Fibroblast of lung (primary cell): ENCODE results near the gene ACOT8. TPM values are rescaled to one million over a fixed set of nuclear protein-coding genes. Genes with fewer than 3 reads are reported as not detected.

Source experiments
- DNase-seq, 2 donors: peaks; one replicate each; pipeline versions ENCODE4 v3.0.0 to v3.0.0-alpha.2; 2010; ENCODE audit warnings: low read depth in 2 of 2
- H2AFZ ChIP-seq: 2 replicates; pipeline ENCODE4 v1.5.1; 2012; ENCODE audit warnings: low read length, control low read depth, inconsistent platforms
- H3K27ac ChIP-seq: 2 replicates; pipeline ENCODE4 v1.5.1; 2011; ENCODE audit warnings: low read length, control low read depth; ENCODE audit not compliant: insufficient read depth
- H3K27me3 ChIP-seq: 2 replicates; pipeline ENCODE4 v1.5.1; 2011; ENCODE audit warnings: mild to moderate bottlenecking, low read length; ENCODE audit not compliant: control insufficient read depth, insufficient read depth
- H3K36me3 ChIP-seq: 2 replicates; pipeline ENCODE4 v1.5.1; 2011; ENCODE audit warnings: low read length; ENCODE audit not compliant: control insufficient read depth, insufficient read depth
- H3K4me1 ChIP-seq: 2 replicates; pipeline ENCODE4 v1.5.1; 2011; ENCODE audit warnings: low read length; ENCODE audit not compliant: control insufficient read depth, insufficient read depth; ENCODE audit errors: extremely low read depth
- H3K4me2 ChIP-seq: 2 replicates; pipeline ENCODE4 v1.5.1; 2011; ENCODE audit warnings: low read length, control low read depth; ENCODE audit not compliant: insufficient read depth; ENCODE audit errors: extremely low read depth
- H3K4me3 ChIP-seq, 4 experiments: fragments of 200-600 bp in 1 of 4; sonication (generic) in 1 of 4; replicated peaks in 1 of 4; 2 replicates each; pipeline ENCODE4 v1.5.1; 2011 to 2016; ENCODE audit warnings: low read length in 4 of 4, low read depth in 3 of 4, mild to moderate bottlenecking in 3 of 4, control low read depth in 2 of 4, inconsistent platforms in 1 of 4, mixed read lengths in 1 of 4; ENCODE audit not compliant: insufficient read depth in 1 of 4; ENCODE audit errors: control extremely low read depth in 1 of 4
- H3K79me2 ChIP-seq: 2 replicates; pipeline ENCODE4 v1.5.1; 2012; ENCODE audit warnings: mild to moderate bottlenecking, low read length, inconsistent platforms; ENCODE audit not compliant: control insufficient read depth, insufficient read depth
- H3K9ac ChIP-seq: 2 replicates; pipeline ENCODE4 v1.5.1; 2011; ENCODE audit warnings: mild to moderate bottlenecking, low read length, control low read depth; ENCODE audit not compliant: insufficient read depth
- H3K9me3 ChIP-seq: 2 replicates; pipeline ENCODE4 v1.5.1; 2012; ENCODE audit warnings: low read depth, low read length; ENCODE audit not compliant: control insufficient read depth, insufficient read depth
- H4K20me1 ChIP-seq: 2 replicates; pipeline ENCODE4 v1.5.1; 2011; ENCODE audit warnings: low read length; ENCODE audit not compliant: control insufficient read depth, insufficient read depth; ENCODE audit errors: extremely low read depth
- CTCF ChIP-seq, 2 donors: IDR thresholded peaks in 1 of 2; conservative IDR thresholded peaks in 1 of 2; 1 replicate in 1 of 2; 2 replicates in 1 of 2; pipeline ENCODE4 v1.5.1; 2011 to 2012; ENCODE audit warnings: low read length in 2 of 2, control low read depth in 1 of 2, inconsistent platforms in 1 of 2, low read depth in 1 of 2, mild to moderate bottlenecking in 1 of 2
- EZH2 ChIP-seq: IDR thresholded peaks from 2 replicates; pipeline ENCODE4 v1.5.1; 2012; ENCODE audit warnings: low read length, control low read depth, mild to moderate bottlenecking; ENCODE audit errors: missing control alignments
- polyA plus RNA-seq, 2 donors: library from polyadenylated mRNA; depleted of rRNA in 1 of 2; stranded (reverse) in 1 of 2; unstranded in 1 of 2; fragments of >200 nt; gene quantifications; 2 replicates each; pipeline ENCODE4 v1.2.1, GENCODE V29; 2011 to 2012; ENCODE audit warnings: missing spikeins in 1 of 2
- total RNA-seq: library from RNA; depleted of rRNA; stranded (reverse); fragments of >200 nt; gene quantifications from 2 replicates; pipeline ENCODE4 v1.2.1, GENCODE V29; 2014

The ACOT8 gene
- total and polyA plus RNA-seq, 2 donors (not counting 1 experiment from before 2014, with no cell fraction given) = 18.0 to 44.4 TPM

- Histone ChIP-seq H3K9me3 (no peaks in the 10 kb centered on the region), H3K27me3 (no peaks in the 10 kb centered on the region), H3K4me1 (peaks cover 19% of the 10 kb centered on the region), H3K4me2 (no peak overlapping the region), H3K4me3 (no peak overlapping the region), H2AFZ (no peak overlapping the region), H4K20me1 (no peaks in the 10 kb centered on the region), H3K36me3 (no peaks in the 10 kb centered on the region), H3K9ac (no peak overlapping the region), H3K27ac (no peak overlapping the region), H3K79me2 (no peaks in the 10 kb centered on the region)
- TF ChIP-seq EZH2 (no peak), CTCF (conservative IDR thresholded peaks at IDR 0.05 in 1 of 2, IDR thresholded peaks at IDR 0.05 in 1 of 2; ENCODE audit: low read depth in 1 of 2, low read length in 2 of 2) (no peak)
- DNase-seq = no peak
These were observed 28.6 kb downstream of the ACOT8 start for GRCh38 chr20:45828589-45828988.

GRCh38 chr20:45827712-45828111 lies 29.5 kb downstream of the ACOT8 start:
- TF ChIP-seq EZH2 (no peak), CTCF (conservative IDR thresholded peaks at IDR 0.05 in 1 of 2, IDR thresholded peaks at IDR 0.05 in 1 of 2; ENCODE audit: low read depth in 1 of 2, low read length in 2 of 2) (no peak)
- Histone ChIP-seq H3K79me2 (no peaks in the 10 kb centered on the region), H3K9ac (no peak overlapping the region), H2AFZ (no peak overlapping the region), H3K36me3 (no peaks in the 10 kb centered on the region), H4K20me1 (no peaks in the 10 kb centered on the region), H3K4me3 (no peak overlapping the region), H3K4me1 (peaks cover 17% of the 10 kb centered on the region), H3K4me2 (no peak overlapping the region), H3K27ac (no peak overlapping the region), H3K9me3 (no peaks in the 10 kb centered on the region), H3K27me3 (peaks cover 5% of the 10 kb centered on the region)
- DNase-seq = no peak

GRCh38 chr20:45827030-45827652 lies 30.1 kb downstream of the ACOT8 start, which contains the start of gene TNNC2:
TNNC2 (minus strand) TSS chr20:45827312; CDS start chr20:45827248, 64 bp downstream.
- no peak within 1 kb of the TSS for H3K4me3 ChIP-seq
- H3K36me3 ChIP-seq = no peaks in the 10 kb centered on the region
- DNase-seq = no peak
- H4K20me1 ChIP-seq = no peaks in the 10 kb centered on the region
- no peaks in the 10 kb centered on the region for H3K9me3 ChIP-seq
- peak within 1 kb of the TSS; percentile 34 for H3K27ac ChIP-seq
- peak within 1 kb of the TSS; percentile 68 for H2AFZ ChIP-seq
- H3K79me2 ChIP-seq = no peaks in the 10 kb centered on the region
- H3K9ac ChIP-seq = no peak within 1 kb of the TSS
- no peak within 1 kb of the TSS for H3K4me2 ChIP-seq
- TF ChIP-seq CTCF (conservative IDR thresholded peaks at IDR 0.05 in 1 of 2, IDR thresholded peaks at IDR 0.05 in 1 of 2; ENCODE audit: low read depth in 1 of 2, low read length in 2 of 2) (no peak), EZH2 (no peak)
- H3K27me3 ChIP-seq = peaks cover 5% of the 10 kb centered on the region
- H3K4me1 ChIP-seq = peaks cover 15% of the 10 kb centered on the region
